Lower leg skin (tissue), 4 donors: ENCODE measurements around the gene MEIS3. TPM values are rescaled to one million over a fixed set of nuclear protein-coding genes. Genes with fewer than 3 reads are reported as not detected.
"Not testable (repeated sequence)": the region's sequence is repeated elsewhere in the genome, so short reads cannot be mapped to it uniquely, and the experiment has no call there.

Experiments
- DNase-seq, 2 donors: peaks; one replicate each; pipeline ENCODE4 v3.0.0-alpha.2; 2019; ENCODE audit warnings: low spot score in 2 of 2
- H3K4me3 ChIP-seq: fragments of 200-600 bp; sonication (generic); 2 replicates; pipeline ENCODE4 v1.5.1; 2017; ENCODE audit warnings: mild to moderate bottlenecking, low read depth; ENCODE audit not compliant: poor library complexity, severe bottlenecking
- CTCF ChIP-seq, 3 donors: fragments of 450-650 bp; IDR thresholded peaks; one replicate each; pipeline ENCODE4 v1.5.1; 2016; ENCODE audit warnings: antibody characterized with exemption in 3 of 3, mild to moderate bottlenecking in 3 of 3, moderate library complexity in 2 of 3
- POLR2A ChIP-seq, 2 donors: fragments of 450-650 bp; IDR thresholded peaks; one replicate each; pipeline ENCODE4 v1.6.1; 2016 to 2017; ENCODE audit warnings: antibody characterized with exemption in 2 of 2, mild to moderate bottlenecking in 1 of 2, moderate library complexity in 1 of 2
- whole genome bisulfite sequencing, 2 donors: methylation state at CpG; one replicate each; pipeline ENCODE4 v1.1.5; 2018; 5-methylcytosine and 5-hydroxymethylcytosine counted together
- intact Hi-C: fragments of 100-400 bp; cut with DNase I; formaldehyde crosslinking; loops from one replicate; pipeline ENCODE4 v1.15.0; 2023; ENCODE audit warnings: low total_unique reads
- total RNA-seq, 4 donors: library from RNA; depleted of rRNA; stranded (reverse); fragments of >200 nt; gene quantifications; one replicate each; pipeline ENCODE4 v1.1.0, GENCODE V29; 2016

MEIS3 gene
- total RNA-seq, 4 donors from 2014 or later = 1.9 to 8.5 (median 4.6) TPM

- no peak for TF ChIP-seq POLR2A (IDR thresholded peaks at IDR 0.05)
- TF ChIP-seq CTCF (IDR thresholded peaks at IDR 0.05) = no peak
- 75 to 77% methylated on average over 20 of the region's 20 CpGs for WGBS, 2 donors
- H3K4me3 ChIP-seq = no peak overlapping the region
- DNase-seq = no peak
- intact Hi-C loops = no loop called here
These were observed 28.5 kb downstream of the MEIS3 start for GRCh38 chr19:47390533-47391488.

- TF ChIP-seq POLR2A (IDR thresholded peaks at IDR 0.05) = no peak
- TF ChIP-seq CTCF (IDR thresholded peaks at IDR 0.05) = no peak
- 72 to 82% methylated on average over 9 of the region's 9 CpGs for WGBS, 2 donors
- H3K4me3 ChIP-seq = no peak overlapping the region
- intact Hi-C loops = no loop called here
- no peak for DNase-seq
These were observed 30.2 kb downstream of the MEIS3 start for GRCh38 chr19:47389150-47389556.

- WGBS, 2 donors = 80 to 88% methylated on average over 5 of the region's 5 CpGs
- H3K4me3 ChIP-seq, DNase-seq, intact Hi-C loops: not testable (repeated sequence)
These were observed 30.6 kb downstream of the MEIS3 start for GRCh38 chr19:47388721-47389120.

GRCh38 chr19:47387623-47388022 is 31.7 kb downstream of the MEIS3 start:
- DNase-seq, intact Hi-C loops, H3K4me3 ChIP-seq: not testable (repeated sequence)
- WGBS, 2 donors = 83 to 87% methylated on average over 3 of the region's 3 CpGs

GRCh38 chr19:47386582-47386981 is 32.7 kb downstream of the MEIS3 start:
- H3K4me3 ChIP-seq, DNase-seq, intact Hi-C loops: not testable (repeated sequence)
- WGBS, 2 donors = 80 to 86% methylated on average over 12 of the region's 12 CpGs

- WGBS, 2 donors = 83 to 91% methylated on average over 4 of the region's 4 CpGs
- H3K4me3 ChIP-seq, intact Hi-C loops: not testable (repeated sequence)
These were observed 34.8 kb downstream of the MEIS3 start for GRCh38 chr19:47384533-47384932.

GRCh38 chr19:47383890-47384289 is 35.4 kb downstream of the MEIS3 start:
- DNase-seq, H3K4me3 ChIP-seq, intact Hi-C loops: not testable (repeated sequence)
- WGBS, 2 donors = 69 to 81% methylated on average over 5 of the region's 5 CpGs

More at GRCh38 chr19:47384533-47384932, 34.8 kb downstream of the MEIS3 start:
- DNase-seq = not testable (repeated sequence)

- WGBS, 2 donors = 92 to 93% methylated on average over 10 to 11 of the region's 11 CpGs
- no peak overlapping the region for H3K4me3 ChIP-seq
- TF ChIP-seq POLR2A (IDR thresholded peaks at IDR 0.05) = no peak
- TF ChIP-seq CTCF (IDR thresholded peaks at IDR 0.05) = no peak
- intact Hi-C loops = no loop called here
- no peak for DNase-seq
These were observed 37.6 kb downstream of the MEIS3 start for GRCh38 chr19:47381653-47382279.
